Pulmonary artery endothelial cell (primary cell): ENCODE data around the gene FLYWCH2. TPM values are rescaled to one million over a fixed set of nuclear protein-coding genes. Genes with fewer than 3 reads are reported as not detected.
"Not testable (repeated sequence)": the region's sequence is repeated elsewhere in the genome, so short reads cannot be mapped to it uniquely, and the experiment has no call there.

Source experiments
- DNase-seq: peaks from one replicate; pipeline ENCODE4 v3.0.0-alpha.2; 2011; ENCODE audit warnings: low read depth, low spot score
- total RNA-seq: library from RNA; depleted of rRNA; stranded (reverse); fragments of >200 nt; gene quantifications from 2 replicates; pipeline ENCODE4 v1.2.3, GENCODE V29; 2014

Gene FLYWCH2
- total RNA-seq, 1 donor from 2014 or later = 49.6 TPM

DNA sequence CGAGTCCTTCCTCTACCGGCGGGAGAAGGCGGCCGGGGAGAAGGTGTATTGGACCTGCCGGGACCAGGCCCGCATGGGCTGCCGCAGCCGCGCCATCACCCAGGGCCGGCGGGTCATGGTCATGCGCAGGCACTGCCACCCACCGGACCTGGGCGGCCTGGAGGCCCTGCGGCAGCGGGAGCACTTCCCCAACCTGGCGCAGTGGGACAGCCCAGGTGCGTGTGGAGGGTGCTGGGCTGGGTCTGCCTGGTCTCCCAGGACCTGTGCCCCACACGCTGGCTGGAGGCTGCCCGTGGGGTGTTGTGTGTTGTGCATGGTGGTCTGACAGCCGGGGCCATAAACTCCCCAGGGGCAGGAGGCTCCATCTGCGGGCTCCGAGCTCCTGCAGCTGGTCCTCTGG lies 54.2 kb downstream of the FLYWCH2 start:
- no peak for DNase-seq

DNA sequence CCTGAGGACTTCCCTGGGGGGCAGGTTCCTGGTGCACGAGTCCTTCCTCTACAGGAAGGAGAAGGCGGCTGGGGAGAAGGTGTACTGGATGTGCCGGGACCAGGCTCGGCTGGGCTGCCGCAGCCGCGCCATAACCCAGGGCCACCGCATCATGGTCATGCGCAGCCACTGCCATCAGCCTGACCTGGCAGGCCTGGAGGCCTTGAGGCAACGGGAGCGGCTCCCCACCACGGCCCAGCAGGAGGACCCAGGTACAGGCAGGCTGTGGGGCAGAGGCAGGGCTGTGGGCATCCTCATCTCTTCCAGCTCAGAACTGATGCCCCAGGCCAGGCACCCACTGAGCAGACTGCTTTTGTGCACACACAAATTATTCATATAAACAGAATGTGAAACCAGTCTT lies 55.2 kb downstream of the FLYWCH2 start:
- no peak for DNase-seq

DNA sequence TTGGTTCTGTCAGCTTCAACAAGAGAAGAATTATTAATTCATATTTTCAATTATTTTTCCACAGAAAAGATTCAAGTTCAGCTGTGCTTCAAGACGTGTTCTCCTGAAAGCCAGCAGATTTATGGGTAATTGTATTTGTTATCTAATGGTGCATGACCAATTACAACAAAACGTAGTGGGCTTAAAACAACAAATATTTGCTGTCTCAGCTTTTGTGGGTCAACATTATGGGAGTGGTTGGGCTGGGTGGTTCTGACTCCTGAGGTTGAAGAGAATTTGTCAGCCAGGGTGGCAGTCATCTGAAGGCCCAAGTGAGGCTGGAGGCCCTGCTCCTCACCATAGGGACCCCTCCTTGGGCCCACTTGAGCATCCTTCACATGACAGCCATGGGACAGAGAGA lies 57.0 kb downstream of the FLYWCH2 start:
- DNase-seq = no peak

- DNase-seq = no peak
Measured at GRCh38 chr16:2942045-2942444, 59.0 kb downstream of the FLYWCH2 start.

DNA sequence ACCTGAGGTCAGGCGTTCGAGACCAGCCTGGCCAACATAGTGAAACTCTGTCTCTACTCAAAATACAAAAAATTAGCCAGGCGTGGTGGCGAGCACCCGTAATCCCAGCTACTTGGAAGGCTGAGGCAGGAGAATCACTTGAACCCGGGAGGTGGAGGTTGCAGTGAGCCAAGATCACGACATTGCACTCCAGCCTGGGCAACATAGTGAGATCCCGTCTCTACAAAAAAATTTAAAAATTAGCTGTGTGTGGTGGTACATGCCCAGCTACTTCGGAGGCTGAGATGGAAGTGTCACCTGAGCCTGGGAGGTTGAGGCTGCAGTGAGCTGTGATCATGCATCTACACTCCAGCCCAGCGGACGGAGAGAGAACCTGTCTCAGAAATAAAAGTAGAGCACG lies 60.7 kb downstream of the FLYWCH2 start:
- not testable (repeated sequence) for DNase-seq

GRCh38 chr16:2946649-2947048 lies 63.6 kb downstream of the FLYWCH2 start:
- no peak for DNase-seq

Other genes with a start within 250 kb of the FLYWCH2 start
- 26.0 and 27.2 TPM in 2 replicates for gene KCTD5, start 200.7 kb upstream of the FLYWCH2 start, total RNA-seq
- 0.07 and 0.33 TPM in 2 replicates for gene PRSS27, start 163.0 kb upstream of the FLYWCH2 start, total RNA-seq
- 38.5 and 43.9 TPM in 2 replicates for gene SRRM2, start 130.6 kb upstream of the FLYWCH2 start, total RNA-seq
- gene ELOB, start 105.9 kb upstream of the FLYWCH2 start, total RNA-seq = 166 and 336 TPM in 2 replicates
- not detected in 2 replicates for gene PRSS33, start 95.7 kb upstream of the FLYWCH2 start, total RNA-seq
- not detected in 2 replicates for gene PRSS41, start 84.7 kb upstream of the FLYWCH2 start, total RNA-seq
- gene PRSS21, start 66.0 kb upstream of the FLYWCH2 start, total RNA-seq = 0.73 TPM in 1 of 2 replicates, not detected in the other
- 0.13 TPM in 1 of 2 replicates, not detected in the other for gene ZG16B, start 52.9 kb upstream of the FLYWCH2 start, total RNA-seq
- not detected in 2 replicates for gene PRSS22, start 25.0 kb upstream of the FLYWCH2 start, total RNA-seq
- 32.5 and 33.4 TPM in 2 replicates for gene FLYWCH1, start 28.7 kb downstream of the FLYWCH2 start, total RNA-seq
- not detected in 2 replicates for gene KREMEN2, start 81.1 kb downstream of the FLYWCH2 start, total RNA-seq
- gene PAQR4, start 86.1 kb downstream of the FLYWCH2 start, total RNA-seq = 15.9 and 16.2 TPM in 2 replicates
- 4.6 and 8.2 TPM in 2 replicates for gene PKMYT1, start 97.2 kb downstream of the FLYWCH2 start, total RNA-seq
- not detected in 2 replicates for gene CLDN9, start 129.7 kb downstream of the FLYWCH2 start, total RNA-seq
- gene CLDN6, start 135.0 kb downstream of the FLYWCH2 start, total RNA-seq = not detected in 2 replicates
- gene TNFRSF12A, start 137.2 kb downstream of the FLYWCH2 start, total RNA-seq = 158 and 171 TPM in 2 replicates
- 10.0 and 11.5 TPM in 2 replicates for gene HCFC1R1, start 140.7 kb downstream of the FLYWCH2 start, total RNA-seq
- 24.0 and 32.3 TPM in 2 replicates for gene THOC6, start 140.8 kb downstream of the FLYWCH2 start, total RNA-seq
- gene BICDL2, start 153.7 kb downstream of the FLYWCH2 start, total RNA-seq = not detected in 2 replicates
- 0.04 and 0.13 TPM in 2 replicates for gene MMP25, start 163.3 kb downstream of the FLYWCH2 start, total RNA-seq
- 33.7 and 60.3 TPM in 2 replicates for gene IL32, start 182.4 kb downstream of the FLYWCH2 start, total RNA-seq
- not detected in 2 replicates for gene ZSCAN10, start 216.1 kb downstream of the FLYWCH2 start, total RNA-seq
- 21.3 and 22.5 TPM in 2 replicates for gene ZNF205, start 229.4 kb downstream of the FLYWCH2 start, total RNA-seq